ENCODE results near the gene INPP4A.
"Not testable (repeated sequence)": the region's sequence is repeated elsewhere in the genome, so short reads cannot be mapped to it uniquely, and the experiment has no call there.

- TF ChIP-seq, protein P1, sequence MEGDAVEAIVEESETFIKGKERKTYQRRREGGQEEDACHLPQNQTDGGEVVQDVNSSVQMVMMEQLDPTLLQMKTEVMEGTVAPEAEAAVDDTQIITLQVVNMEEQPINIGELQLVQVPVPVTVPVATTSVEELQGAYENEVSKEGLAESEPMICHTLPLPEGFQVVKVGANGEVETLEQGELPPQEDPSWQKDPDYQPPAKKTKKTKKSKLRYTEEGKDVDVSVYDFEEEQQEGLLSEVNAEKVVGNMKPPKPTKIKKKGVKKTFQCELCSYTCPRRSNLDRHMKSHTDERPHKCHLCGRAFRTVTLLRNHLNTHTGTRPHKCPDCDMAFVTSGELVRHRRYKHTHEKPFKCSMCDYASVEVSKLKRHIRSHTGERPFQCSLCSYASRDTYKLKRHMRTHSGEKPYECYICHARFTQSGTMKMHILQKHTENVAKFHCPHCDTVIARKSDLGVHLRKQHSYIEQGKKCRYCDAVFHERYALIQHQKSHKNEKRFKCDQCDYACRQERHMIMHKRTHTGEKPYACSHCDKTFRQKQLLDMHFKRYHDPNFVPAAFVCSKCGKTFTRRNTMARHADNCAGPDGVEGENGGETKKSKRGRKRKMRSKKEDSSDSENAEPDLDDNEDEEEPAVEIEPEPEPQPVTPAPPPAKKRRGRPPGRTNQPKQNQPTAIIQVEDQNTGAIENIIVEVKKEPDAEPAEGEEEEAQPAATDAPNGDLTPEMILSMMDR (IDR thresholded peaks at IDR 0.05): not testable (repeated sequence)
- TF ChIP-seq POLR2A (IDR thresholded peaks at IDR 0.05); EP300 (IDR thresholded peaks at IDR 0.05; ENCODE audit: low read depth): not testable (repeated sequence)
Measured at GRCh38 chr2:98594665-98595064, 150.0 kb downstream of the INPP4A start.
